ENCODE measurements around the gene SH3RF3. TPM values are rescaled to one million over a fixed set of nuclear protein-coding genes. Genes with fewer than 3 reads are reported as not detected.

The SH3RF3 gene
- total and polyA plus RNA-seq, 3 experiments from 2014 or later = 0.24 to 0.31 (median 0.27) TPM

DNA sequence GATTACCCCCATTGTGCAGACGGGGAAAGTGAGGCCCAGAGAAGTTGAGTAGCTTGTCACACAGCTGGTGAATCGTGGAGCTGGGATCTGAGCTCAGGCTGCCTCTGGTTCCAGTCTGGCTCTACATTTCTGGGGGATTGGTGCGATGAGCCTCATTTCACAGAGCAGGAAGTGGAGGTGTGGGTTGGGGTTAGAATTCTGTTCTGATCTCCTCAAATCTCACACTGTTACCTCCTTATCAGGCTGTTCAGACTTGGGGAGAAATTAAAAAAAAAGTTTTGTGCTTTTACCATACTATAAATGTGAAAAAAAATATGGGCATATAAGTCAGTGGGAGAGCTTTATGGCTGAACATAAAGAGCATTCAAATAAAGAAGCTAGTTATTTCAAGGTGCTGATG is 21.6 kb downstream of the SH3RF3 start:
- no peaks in the 10 kb centered on the region for H3K36me3 ChIP-seq (ENCODE audit: insufficient read depth, low read length)
- ChIA-PET POLR2A (no interaction called here), CTCF (no interaction called here)
- H3K27ac Mint-ChIP-seq = no peak overlapping the region
- no peaks in the 10 kb centered on the region for H3K9me3 ChIP-seq (ENCODE audit: low read length)
- H3K4me3 ChIP-seq (ENCODE audit: low read length) = no peak overlapping the region
- H3K4me3 Mint-ChIP-seq = no peak overlapping the region
- no peaks in the 10 kb centered on the region for H3K27me3 ChIP-seq (ENCODE audit: insufficient read depth, low read length, poor library complexity, severe bottlenecking)
- no peaks in the 10 kb centered on the region for H3K36me3 Mint-ChIP-seq
- H3K27me3 Mint-ChIP-seq = peaks cover 10% of the 10 kb centered on the region in 2 donors
- H3K9me3 Mint-ChIP-seq = no peaks in the 10 kb centered on the region
- no peak overlapping the region for H3K27ac ChIP-seq (ENCODE audit: low read depth, low read length)
- no peak for DNase-seq
- H3K4me1 ChIP-seq (ENCODE audit: insufficient read depth, low read length) = no peaks in the 10 kb centered on the region
- peaks cover 2 to 8% (median 6%) of the 10 kb centered on the region in 3 donors for H3K4me1 Mint-ChIP-seq

DNA sequence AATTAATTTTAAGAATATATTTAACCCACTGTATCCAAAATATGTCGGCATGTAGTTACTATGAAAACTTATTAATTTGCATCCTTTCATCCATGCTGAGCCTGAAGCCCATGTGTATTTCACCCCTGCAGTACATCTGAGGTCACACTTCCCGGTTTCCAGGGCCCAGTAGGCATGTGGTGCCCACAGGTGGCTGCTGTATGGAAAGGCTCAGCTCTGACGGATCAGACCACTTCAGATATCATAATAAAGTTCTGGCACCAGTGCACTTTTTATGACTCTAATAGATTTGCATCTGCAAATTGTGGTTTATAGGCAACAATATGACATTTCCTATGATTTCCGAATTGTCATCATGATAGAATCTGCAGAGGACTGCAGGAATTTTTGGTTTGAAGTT is 22.5 kb downstream of the SH3RF3 start:
- Mint-ChIP-seq H3K36me3 (no peaks in the 10 kb centered on the region), H3K4me1 (peaks cover 2 to 8% (median 6%) of the 10 kb centered on the region in 3 donors), H3K9me3 (no peaks in the 10 kb centered on the region), H3K27me3 (peaks cover 9 to 10% of the 10 kb centered on the region in 2 donors), H3K27ac (no peak overlapping the region), H3K4me3 (no peak overlapping the region)
- DNase-seq = no peak
- Histone ChIP-seq H3K4me1 (ENCODE audit: insufficient read depth, low read length) (no peaks in the 10 kb centered on the region), H3K4me3 (ENCODE audit: low read length) (no peak overlapping the region), H3K9me3 (ENCODE audit: low read length) (no peaks in the 10 kb centered on the region), H3K27me3 (ENCODE audit: insufficient read depth, low read length, poor library complexity, severe bottlenecking) (no peaks in the 10 kb centered on the region), H3K36me3 (ENCODE audit: insufficient read depth, low read length) (no peaks in the 10 kb centered on the region), H3K27ac (ENCODE audit: low read depth, low read length) (no peak overlapping the region)
- CTCF ChIA-PET = no interaction called here
- POLR2A ChIA-PET = no interaction called here

- Histone ChIP-seq H3K4me3 (ENCODE audit: low read length) (no peak overlapping the region), H3K27ac (ENCODE audit: low read depth, low read length) (no peak overlapping the region), H3K27me3 (ENCODE audit: insufficient read depth, low read length, poor library complexity, severe bottlenecking) (no peaks in the 10 kb centered on the region), H3K4me1 (ENCODE audit: insufficient read depth, low read length) (no peaks in the 10 kb centered on the region), H3K36me3 (ENCODE audit: insufficient read depth, low read length) (no peaks in the 10 kb centered on the region), H3K9me3 (ENCODE audit: low read length) (no peaks in the 10 kb centered on the region)
- POLR2A ChIA-PET = no interaction called here
- Mint-ChIP-seq H3K36me3 (no peaks in the 10 kb centered on the region), H3K9me3 (no peaks in the 10 kb centered on the region), H3K27me3 (peaks cover 10 to 12% of the 10 kb centered on the region in 2 donors), H3K4me1 (peaks cover 2 to 8% (median 6%) of the 10 kb centered on the region in 3 donors), H3K27ac (no peak overlapping the region), H3K4me3 (no peak overlapping the region)
- CTCF ChIA-PET = interaction anchor here (1.1 to 1.5 kb wide), 3 partner anchors 12 to 196 kb away, joined by 3 read pairs; no protein-coding TSS in a partner anchor
- DNase-seq = no peak
Observed at GRCh38 chr2:109153005-109153784, 24.2 kb downstream of the SH3RF3 start.

- no peaks in the 10 kb centered on the region for H3K27me3 ChIP-seq (ENCODE audit: insufficient read depth, low read length, poor library complexity, severe bottlenecking)
- Mint-ChIP-seq H3K27me3 (peaks cover 10 to 11% of the 10 kb centered on the region in 2 donors), H3K27ac (no peak overlapping the region), H3K4me1 (peaks cover 2 to 8% (median 6%) of the 10 kb centered on the region in 3 donors), H3K36me3 (no peaks in the 10 kb centered on the region), H3K9me3 (no peaks in the 10 kb centered on the region), H3K4me3 (no peak overlapping the region)
- H3K9me3 ChIP-seq (ENCODE audit: low read length) = no peaks in the 10 kb centered on the region
- no peaks in the 10 kb centered on the region for H3K4me1 ChIP-seq (ENCODE audit: insufficient read depth, low read length)
- no peaks in the 10 kb centered on the region for H3K36me3 ChIP-seq (ENCODE audit: insufficient read depth, low read length)
- no peak for DNase-seq
- ChIA-PET POLR2A (no interaction called here), CTCF (interaction anchor here (1.1 kb wide), 1 partner anchor 14 kb away, joined by 3 read pairs; no protein-coding TSS in a partner anchor)
- no peak overlapping the region for H3K27ac ChIP-seq (ENCODE audit: low read depth, low read length)
- no peak overlapping the region for H3K4me3 ChIP-seq (ENCODE audit: low read length)
Observed at GRCh38 chr2:109153807-109154206, 24.8 kb downstream of the SH3RF3 start.

GRCh38 chr2:109154226-109154625 is 25.2 kb downstream of the SH3RF3 start:
- Histone ChIP-seq H3K4me3 (ENCODE audit: low read length) (no peak overlapping the region), H3K36me3 (ENCODE audit: insufficient read depth, low read length) (no peaks in the 10 kb centered on the region), H3K9me3 (ENCODE audit: low read length) (no peaks in the 10 kb centered on the region), H3K27me3 (ENCODE audit: insufficient read depth, low read length, poor library complexity, severe bottlenecking) (no peaks in the 10 kb centered on the region), H3K4me1 (ENCODE audit: insufficient read depth, low read length) (no peaks in the 10 kb centered on the region), H3K27ac (ENCODE audit: low read depth, low read length) (no peak overlapping the region)
- DNase-seq = no peak
- Mint-ChIP-seq H3K4me1 (peaks cover 2 to 8% (median 6%) of the 10 kb centered on the region in 3 donors), H3K27me3 (peaks cover 7 to 12% of the 10 kb centered on the region in 2 donors), H3K27ac (no peak overlapping the region), H3K4me3 (no peak overlapping the region), H3K9me3 (no peaks in the 10 kb centered on the region), H3K36me3 (no peaks in the 10 kb centered on the region)
- ChIA-PET POLR2A (no interaction called here), CTCF (interaction anchor here (1.1 kb wide), 1 partner anchor 14 kb away, joined by 3 read pairs; no protein-coding TSS in a partner anchor)

GRCh38 chr2:109155553-109156451 is 26.8 kb downstream of the SH3RF3 start:
- Mint-ChIP-seq H3K9me3 (no peaks in the 10 kb centered on the region), H3K4me3 (no peak overlapping the region), H3K4me1 (peaks cover 0 to 2% (median under 1%) of the 10 kb centered on the region in 3 donors), H3K27me3 (peaks cover 8 to 19% of the 10 kb centered on the region in 2 donors), H3K27ac (peak overlapping the region in 1 of 8 donors; percentile 28), H3K36me3 (no peaks in the 10 kb centered on the region)
- H3K36me3 ChIP-seq (ENCODE audit: insufficient read depth, low read length) = no peaks in the 10 kb centered on the region
- no peak for DNase-seq
- no peaks in the 10 kb centered on the region for H3K9me3 ChIP-seq (ENCODE audit: low read length)
- ChIA-PET CTCF (no interaction called here), POLR2A (no interaction called here)
- H3K27ac ChIP-seq (ENCODE audit: low read depth, low read length) = no peak overlapping the region
- H3K4me3 ChIP-seq (ENCODE audit: low read length) = no peak overlapping the region
- no peaks in the 10 kb centered on the region for H3K27me3 ChIP-seq (ENCODE audit: insufficient read depth, low read length, poor library complexity, severe bottlenecking)
- no peaks in the 10 kb centered on the region for H3K4me1 ChIP-seq (ENCODE audit: insufficient read depth, low read length)

GRCh38 chr2:109157563-109158105 is 28.6 kb downstream of the SH3RF3 start:
- Histone ChIP-seq H3K4me1 (ENCODE audit: insufficient read depth, low read length) (no peaks in the 10 kb centered on the region), H3K27me3 (ENCODE audit: insufficient read depth, low read length, poor library complexity, severe bottlenecking) (no peaks in the 10 kb centered on the region), H3K9me3 (ENCODE audit: low read length) (no peaks in the 10 kb centered on the region), H3K27ac (ENCODE audit: low read depth, low read length) (no peak overlapping the region), H3K36me3 (ENCODE audit: insufficient read depth, low read length) (no peaks in the 10 kb centered on the region), H3K4me3 (ENCODE audit: low read length) (no peak overlapping the region)
- Mint-ChIP-seq H3K9me3 (no peaks in the 10 kb centered on the region), H3K4me3 (no peak overlapping the region), H3K36me3 (no peaks in the 10 kb centered on the region), H3K4me1 (peaks cover 0 to 4% (median 0%) of the 10 kb centered on the region in 3 donors), H3K27ac (no peak overlapping the region), H3K27me3 (peaks cover 10 to 28% of the 10 kb centered on the region in 2 donors)
- ChIA-PET POLR2A (no interaction called here), CTCF (no interaction called here)
- DNase-seq = no peak

GRCh38 chr2:109158237-109158636 is 29.2 kb downstream of the SH3RF3 start:
- Mint-ChIP-seq H3K4me1 (peaks cover 0 to 4% (median 0%) of the 10 kb centered on the region in 3 donors), H3K27ac (peak overlapping the region in 1 of 8 donors; percentile 45), H3K9me3 (no peaks in the 10 kb centered on the region), H3K27me3 (peaks cover 15 to 34% of the 10 kb centered on the region in 2 donors), H3K4me3 (no peak overlapping the region), H3K36me3 (no peaks in the 10 kb centered on the region)
- DNase-seq = no peak
- no peak overlapping the region for H3K27ac ChIP-seq (ENCODE audit: low read depth, low read length)
- ChIA-PET POLR2A (no interaction called here), CTCF (no interaction called here)
- no peaks in the 10 kb centered on the region for H3K4me1 ChIP-seq (ENCODE audit: insufficient read depth, low read length)
- no peaks in the 10 kb centered on the region for H3K9me3 ChIP-seq (ENCODE audit: low read length)
- no peaks in the 10 kb centered on the region for H3K36me3 ChIP-seq (ENCODE audit: insufficient read depth, low read length)
- H3K27me3 ChIP-seq (ENCODE audit: insufficient read depth, low read length, poor library complexity, severe bottlenecking) = no peaks in the 10 kb centered on the region
- H3K4me3 ChIP-seq (ENCODE audit: low read length) = no peak overlapping the region

All from CD8-positive, alpha-beta memory T cell (primary cell).